IMR-90 (cell line): ENCODE results near the gene C1GALT1. TPM values are rescaled to one million over a fixed set of nuclear protein-coding genes. Genes with fewer than 3 reads are reported as not detected.

Source experiments
- ATAC-seq: fragments of 200-7000 bp; cut with Tn5 transposase; 2 replicates; pipeline ENCODE4 v1.9.1; 2020; ENCODE audit warnings: low read depth, mild to moderate bottlenecking, moderate library complexity
- BruUV-seq: library from RNA; stranded (reverse); fragments of 400-500 nt; replicated peaks from 2 replicates; lab custom pipeline; 2021; lab: Mats Ljungman, UMichigan
- CTCF ChIA-PET: fragments of 300-600 bp; formaldehyde crosslinking; extraction: SDS; loops from one replicate; lab custom pipeline; 2021; ENCODE audit warnings: antibody characterized with exemption; lab: Yijun Ruan, JAX
- POLR2A ChIA-PET: fragments of 300-600 bp; sonication (Branson Sonifier 250); formaldehyde crosslinking; loops from one replicate; lab custom pipeline; 2022; ENCODE audit warnings: antibody characterized with exemption; ENCODE audit not compliant: unreplicated experiment; lab: Charles Lee
- DNase-seq: peaks from one replicate; pipeline ENCODE4 v3.0.0; 2013
- H2AFZ ChIP-seq: replicated peaks from 2 replicates; pipeline ENCODE3; 2013; ENCODE audit warnings: low read length, mild to moderate bottlenecking; ENCODE audit not compliant: poor library complexity
- H2AK5ac ChIP-seq: 2 replicates; pipeline ENCODE4 v1.6.1; 2013; ENCODE audit warnings: low read depth, low read length, inconsistent platforms
- H2AK9ac ChIP-seq: replicated peaks from 2 replicates; pipeline ENCODE3; 2013; ENCODE audit warnings: mild to moderate bottlenecking, low read depth, low read length, moderate library complexity; ENCODE audit not compliant: poor library complexity
- H2BK120ac ChIP-seq: 2 replicates; pipeline ENCODE4 v1.6.1; 2013; ENCODE audit warnings: low read depth, low read length, inconsistent platforms
- H2BK15ac ChIP-seq: 3 replicates; pipeline ENCODE4 v1.6.1; 2013; ENCODE audit warnings: low read depth, low read length, inconsistent platforms
- H2BK20ac ChIP-seq: 2 replicates; pipeline ENCODE4 v1.6.1; 2013; ENCODE audit warnings: low read depth, mild to moderate bottlenecking, inconsistent platforms, low read length, moderate library complexity
- H2BK5ac ChIP-seq: 2 replicates; pipeline ENCODE4 v1.6.1; 2013; ENCODE audit warnings: mild to moderate bottlenecking, low read depth, low read length, inconsistent platforms; ENCODE audit not compliant: poor library complexity, severe bottlenecking
- H3K14ac ChIP-seq: replicated peaks from 2 replicates; pipeline ENCODE4 v1.6.1; 2013; ENCODE audit warnings: low read depth, low read length, inconsistent platforms
- H3K18ac ChIP-seq: 2 replicates; pipeline ENCODE4 v1.6.1; 2013; ENCODE audit warnings: low read depth, low read length, control low read depth
- H3K23ac ChIP-seq: 2 replicates; pipeline ENCODE4 v1.6.1; 2013; ENCODE audit warnings: low read depth, low read length, inconsistent platforms
- H3K27ac ChIP-seq: 2 replicates; pipeline ENCODE4 v1.5.1; 2013; ENCODE audit warnings: mild to moderate bottlenecking, control low read depth, low read length; ENCODE audit not compliant: insufficient read depth
- H3K27me3 ChIP-seq: 2 replicates; pipeline ENCODE4 v1.6.1; 2013; ENCODE audit warnings: low read length; ENCODE audit not compliant: control insufficient read depth, insufficient read depth
- H3K36me3 ChIP-seq: 2 replicates; pipeline ENCODE4 v1.6.1; 2013; ENCODE audit warnings: low read length, mixed read lengths; ENCODE audit not compliant: control insufficient read depth, insufficient read depth
- H3K4ac ChIP-seq: 2 replicates; pipeline ENCODE4 v1.6.1; 2013; ENCODE audit warnings: low read depth, low read length, inconsistent platforms
- H3K4me1 ChIP-seq: 2 replicates; pipeline ENCODE4 v1.6.1; 2013; ENCODE audit warnings: low read length, mixed read lengths; ENCODE audit not compliant: control insufficient read depth, insufficient read depth
- H3K4me2 ChIP-seq: 2 replicates; pipeline ENCODE4 v1.6.1; 2013; ENCODE audit warnings: low read depth, mild to moderate bottlenecking, control low read depth, low read length, moderate library complexity
- H3K4me3 ChIP-seq: 2 replicates; pipeline ENCODE4 v1.5.1; 2013; ENCODE audit warnings: low read depth, mild to moderate bottlenecking, control low read depth, low read length, moderate library complexity; ENCODE audit not compliant: insufficient read depth
- H3K56ac ChIP-seq: 2 replicates; pipeline ENCODE4 v1.6.1; 2013; ENCODE audit warnings: low read length, inconsistent platforms; ENCODE audit not compliant: insufficient read depth; ENCODE audit errors: extremely low read depth
- H3K79me1 ChIP-seq, 2 experiments: 2 replicates each; pipeline ENCODE4 v1.6.1; 2013; ENCODE audit warnings: low read length in 2 of 2, inconsistent platforms in 1 of 2, low read depth in 1 of 2
- H3K9ac ChIP-seq: 2 replicates; pipeline ENCODE4 v1.6.1; 2013; ENCODE audit warnings: low read depth, low read length, control low read depth
- H3K9me1 ChIP-seq: 2 replicates; pipeline ENCODE4 v1.6.1; 2013; ENCODE audit warnings: low read length, inconsistent platforms; ENCODE audit not compliant: insufficient read depth
- H3K9me3 ChIP-seq: 2 replicates; pipeline ENCODE4 v1.6.1; 2013; ENCODE audit warnings: low read length; ENCODE audit not compliant: control insufficient read depth, insufficient read depth
- H4K20me1 ChIP-seq: 2 replicates; pipeline ENCODE4 v1.6.1; 2013; ENCODE audit warnings: low read length, inconsistent platforms; ENCODE audit not compliant: insufficient read depth
- H4K5ac ChIP-seq: 2 replicates; pipeline ENCODE4 v1.6.1; 2013; ENCODE audit warnings: mild to moderate bottlenecking, low read depth, low read length, control low read depth
- H4K8ac ChIP-seq, 2 experiments: 2 replicates each; pipeline ENCODE4 v1.6.1; 2013; ENCODE audit warnings: low read depth in 2 of 2, low read length in 2 of 2, control low read depth in 1 of 2, inconsistent platforms in 1 of 2
- H4K91ac ChIP-seq: 2 replicates; pipeline ENCODE4 v1.6.1; 2013; ENCODE audit warnings: low read depth, low read length, inconsistent platforms; ENCODE audit not compliant: insufficient read depth
- BHLHE40 ChIP-seq: fragments of 150-350 bp; IDR thresholded peaks from 2 replicates; pipeline ENCODE4 v1.6.1; 2016; ENCODE audit warnings: mild to moderate bottlenecking, low read depth, low read length
- CEBPB ChIP-seq: IDR thresholded peaks from 2 replicates; pipeline ENCODE4 v1.6.1; 2012; ENCODE audit warnings: low read depth, low read length, improper control_type of control experiment
- FOS ChIP-seq: fragments of 150-350 bp; IDR thresholded peaks from 2 replicates; pipeline ENCODE4 v1.6.1; 2016; ENCODE audit warnings: low read depth, low read length
- MAFK ChIP-seq: IDR thresholded peaks from 2 replicates; pipeline ENCODE4 v1.6.1; 2012; ENCODE audit warnings: low read depth, low read length, improper control_type of control experiment
- MAZ ChIP-seq: IDR thresholded peaks from 2 replicates; pipeline ENCODE4 v1.6.1; 2012; ENCODE audit warnings: low read depth, mild to moderate bottlenecking, low read length, improper control_type of control experiment, moderate library complexity, borderline replicate concordance
- MXI1 ChIP-seq: IDR thresholded peaks from 2 replicates; pipeline ENCODE4 v1.6.1; 2012; ENCODE audit warnings: low read depth, mild to moderate bottlenecking, low read length, moderate library complexity, borderline replicate concordance
- RFX5 ChIP-seq: IDR thresholded peaks from 2 replicates; pipeline ENCODE4 v1.8.0; 2012; ENCODE audit warnings: low read depth, mild to moderate bottlenecking, low read length, moderate library complexity
- WGBS, 2 experiments: methylation state at CpG; one replicate each; pipeline versions ENCODE4 v1.1.5 to v1.1.7; 2013; ENCODE audit warnings: missing lambda C conversion rate in 2 of 2; ENCODE audit not compliant: insufficient read length in 1 of 2; ENCODE audit errors: extremely low coverage in 2 of 2; 5-methylcytosine and 5-hydroxymethylcytosine counted together
- dilution Hi-C: fragments of 300-500 bp; cut with HindIII; formaldehyde crosslinking; loops from one replicate; pipeline ENCODE4 v1.14.3; 2018; ENCODE audit warnings: low sequenced_read_pairs; ENCODE audit not compliant: unreplicated experiment
- in situ Hi-C: fragments of 300-500 bp; cut with MboI; formaldehyde crosslinking; loops from 3 replicates; pipeline ENCODE4 v1.14.3; 2019; ENCODE audit warnings: low sequenced_read_pairs, inconsistent platforms, mixed read lengths
- intact Hi-C: fragments of 100-400 bp; cut with micrococcal nuclease; formaldehyde crosslinking; loops from 2 replicates; pipeline ENCODE4 v1.10.0; 2022
- polyA plus RNA-seq, 3 experiments: library from polyadenylated mRNA; depleted of rRNA; stranded (reverse); fragments of >200 nt; gene quantifications; 2 replicates each; pipeline ENCODE4 v1.2.3, GENCODE V29; 2012; ENCODE audit warnings: low replicate concordance in 1 of 3
- total RNA-seq: library from RNA; depleted of rRNA; stranded (reverse); fragments of >200 nt; gene quantifications from 2 replicates; pipeline ENCODE4 v1.2.3, GENCODE V29; 2012
- TF ChIP-seq, protein P1 (sequence below): fragments of 150-350 bp; IDR thresholded peaks from 2 replicates; pipeline ENCODE4 v1.6.1; 2016; ENCODE audit warnings: low read depth, mild to moderate bottlenecking, low read length, moderate library complexity, borderline replicate concordance

The C1GALT1 gene
- total and polyA plus RNA-seq, 2 of the 4 experiments (the other 2 are of a cell fraction), result 11.6 to 12.2 TPM

DNA sequence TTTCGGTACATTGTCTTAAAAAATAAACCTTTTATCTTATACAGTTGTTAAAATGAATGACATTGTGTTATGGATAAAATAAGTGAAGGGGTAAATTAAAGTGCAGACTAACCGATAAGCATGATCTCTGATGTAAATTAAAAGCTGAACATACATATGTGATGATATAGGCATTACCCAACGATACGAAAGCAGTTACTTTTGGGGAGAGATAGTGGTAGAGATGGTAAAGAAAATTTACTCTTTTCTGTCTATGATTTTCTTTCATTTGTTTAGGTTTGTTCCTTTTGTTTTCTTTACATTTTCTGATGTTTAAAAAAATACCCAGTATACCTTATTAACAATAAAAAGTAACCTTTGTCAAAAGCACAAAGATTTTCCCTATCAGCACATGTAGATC, 6.4 kb downstream of the C1GALT1 start:
- ChIA-PET CTCF (no interaction called here), POLR2A (no interaction called here)
- no peak overlapping the region for H2BK5ac ChIP-seq
- no peak overlapping the region for H3K4ac ChIP-seq
- H3K56ac ChIP-seq, result no peak overlapping the region
- no TSS peak for BruUV-seq
- no peak overlapping the region for H4K91ac ChIP-seq
- in situ Hi-C loops (no loop called here), dilution Hi-C loops (no loop called here), intact Hi-C loops (no loop called here)
- TF ChIP-seq, protein P1, sequence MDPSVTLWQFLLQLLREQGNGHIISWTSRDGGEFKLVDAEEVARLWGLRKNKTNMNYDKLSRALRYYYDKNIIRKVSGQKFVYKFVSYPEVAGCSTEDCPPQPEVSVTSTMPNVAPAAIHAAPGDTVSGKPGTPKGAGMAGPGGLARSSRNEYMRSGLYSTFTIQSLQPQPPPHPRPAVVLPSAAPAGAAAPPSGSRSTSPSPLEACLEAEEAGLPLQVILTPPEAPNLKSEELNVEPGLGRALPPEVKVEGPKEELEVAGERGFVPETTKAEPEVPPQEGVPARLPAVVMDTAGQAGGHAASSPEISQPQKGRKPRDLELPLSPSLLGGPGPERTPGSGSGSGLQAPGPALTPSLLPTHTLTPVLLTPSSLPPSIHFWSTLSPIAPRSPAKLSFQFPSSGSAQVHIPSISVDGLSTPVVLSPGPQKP, result no peak
- no peak for TF ChIP-seq MAZ
- no peak for TF ChIP-seq CEBPB
- TF ChIP-seq MXI1, result no peak
- TF ChIP-seq MAFK, result no peak
- no peak for TF ChIP-seq BHLHE40
- TF ChIP-seq RFX5, result no peak
- no peak for TF ChIP-seq FOS
- no peak overlapping the region for H2AFZ ChIP-seq
- H3K9ac ChIP-seq, result no peak overlapping the region
- H3K9me3 ChIP-seq, result no peaks in the 10 kb centered on the region
- no peak overlapping the region for H3K4me2 ChIP-seq
- no peak overlapping the region for H3K14ac ChIP-seq
- no peak overlapping the region for H2BK20ac ChIP-seq
- no peak overlapping the region for H2BK120ac ChIP-seq
- no peak overlapping the region for H2AK5ac ChIP-seq
- H4K20me1 ChIP-seq, result no peaks in the 10 kb centered on the region
- H2BK15ac ChIP-seq, result no peak overlapping the region
- no CpG with 5 or more reads among the region's 4 CpGs for WGBS, 2 experiments
- H3K23ac ChIP-seq, result no peak overlapping the region
- H3K18ac ChIP-seq, result no peak overlapping the region
- H3K27me3 ChIP-seq, result no peaks in the 10 kb centered on the region
- H2AK9ac ChIP-seq, result no peak overlapping the region
- no peak overlapping the region for H3K27ac ChIP-seq
- no peak for DNase-seq
- H3K9me1 ChIP-seq, result peaks cover 4% of the 10 kb centered on the region; the same call in 1 of the 2 replicates
- no peaks in the 10 kb centered on the region for H3K36me3 ChIP-seq
- ATAC-seq, result no peak
- H3K4me3 ChIP-seq, result no peak overlapping the region
- peaks cover 20 to 29% of the 10 kb centered on the region in 2 experiments; a peak in 3 of 4 replicates for H3K79me1 ChIP-seq
- H4K5ac ChIP-seq, result no peak overlapping the region
- no peak overlapping the region for H4K8ac ChIP-seq
- peaks cover 3% of the 10 kb centered on the region for H3K4me1 ChIP-seq
